DMS114 treated with DMSO at 0.1 percent for 48 hours (cell line): Measurements from ENCODE around the gene AKAP13.

Source experiments
- DNase-seq: peaks from one replicate; lab custom pipeline; 2025; ENCODE audit not compliant: unreplicated experiment; lab: John Stamatoyannopoulos, UW

The AKAP13 gene

GRCh38 chr15:85691350-85692240, 311.2 kb downstream of the AKAP13 start:
- DNase-seq, result no peak

GRCh38 chr15:85692321-85692720, 311.9 kb downstream of the AKAP13 start:
- DNase-seq, result no peak

- DNase-seq, result no peak
Measured at GRCh38 chr15:85692873-85693272, 312.5 kb downstream of the AKAP13 start.

- DNase-seq, result no peak
Measured at GRCh38 chr15:85693277-85693676, 312.9 kb downstream of the AKAP13 start.

- DNase-seq, result no peak
Measured at GRCh38 chr15:85694091-85694490, 313.7 kb downstream of the AKAP13 start.

- no peak for DNase-seq
Measured at GRCh38 chr15:85700767-85701166, 320.4 kb downstream of the AKAP13 start.

GRCh38 chr15:85702321-85703101, 322.1 kb downstream of the AKAP13 start:
- DNase-seq, result no peak

GRCh38 chr15:85704066-85704465, 323.7 kb downstream of the AKAP13 start:
- no peak for DNase-seq

GRCh38 chr15:85704720-85705429, 324.5 kb downstream of the AKAP13 start:
- no peak for DNase-seq

- no peak for DNase-seq
Measured at GRCh38 chr15:85706779-85707518, 326.5 kb downstream of the AKAP13 start.

- DNase-seq, result no peak
Measured at GRCh38 chr15:85707519-85708338, 327.3 kb downstream of the AKAP13 start.

GRCh38 chr15:85708402-85708941, 328.1 kb downstream of the AKAP13 start:
- DNase-seq, result no peak

- DNase-seq, result no peak
Measured at GRCh38 chr15:85709250-85709649, 328.8 kb downstream of the AKAP13 start.

GRCh38 chr15:85710340-85710842, 330.0 kb downstream of the AKAP13 start:
- DNase-seq, result no peak

GRCh38 chr15:85711580-85712192, 331.3 kb downstream of the AKAP13 start:
- DNase-seq, result no peak

GRCh38 chr15:85716261-85716660, 335.9 kb downstream of the AKAP13 start:
- DNase-seq, result no peak

- DNase-seq, result no peak
Measured at GRCh38 chr15:85717212-85717611, 336.8 kb downstream of the AKAP13 start.

- DNase-seq, result no peak
Measured at GRCh38 chr15:85718271-85718971, 338.0 kb downstream of the AKAP13 start.
